NCI-H1694 (cell line): ENCODE data around the gene TARBP2.
A peak's percentile ranks its signal among the peaks of the same experiment; 100 is the strongest.

ENCODE experiments used
- DNase-seq: peaks from one replicate; lab custom pipeline; 2025; lab: John Stamatoyannopoulos, UW

TARBP2 gene, protein sequence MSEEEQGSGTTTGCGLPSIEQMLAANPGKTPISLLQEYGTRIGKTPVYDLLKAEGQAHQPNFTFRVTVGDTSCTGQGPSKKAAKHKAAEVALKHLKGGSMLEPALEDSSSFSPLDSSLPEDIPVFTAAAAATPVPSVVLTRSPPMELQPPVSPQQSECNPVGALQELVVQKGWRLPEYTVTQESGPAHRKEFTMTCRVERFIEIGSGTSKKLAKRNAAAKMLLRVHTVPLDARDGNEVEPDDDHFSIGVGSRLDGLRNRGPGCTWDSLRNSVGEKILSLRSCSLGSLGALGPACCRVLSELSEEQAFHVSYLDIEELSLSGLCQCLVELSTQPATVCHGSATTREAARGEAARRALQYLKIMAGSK

DNA sequence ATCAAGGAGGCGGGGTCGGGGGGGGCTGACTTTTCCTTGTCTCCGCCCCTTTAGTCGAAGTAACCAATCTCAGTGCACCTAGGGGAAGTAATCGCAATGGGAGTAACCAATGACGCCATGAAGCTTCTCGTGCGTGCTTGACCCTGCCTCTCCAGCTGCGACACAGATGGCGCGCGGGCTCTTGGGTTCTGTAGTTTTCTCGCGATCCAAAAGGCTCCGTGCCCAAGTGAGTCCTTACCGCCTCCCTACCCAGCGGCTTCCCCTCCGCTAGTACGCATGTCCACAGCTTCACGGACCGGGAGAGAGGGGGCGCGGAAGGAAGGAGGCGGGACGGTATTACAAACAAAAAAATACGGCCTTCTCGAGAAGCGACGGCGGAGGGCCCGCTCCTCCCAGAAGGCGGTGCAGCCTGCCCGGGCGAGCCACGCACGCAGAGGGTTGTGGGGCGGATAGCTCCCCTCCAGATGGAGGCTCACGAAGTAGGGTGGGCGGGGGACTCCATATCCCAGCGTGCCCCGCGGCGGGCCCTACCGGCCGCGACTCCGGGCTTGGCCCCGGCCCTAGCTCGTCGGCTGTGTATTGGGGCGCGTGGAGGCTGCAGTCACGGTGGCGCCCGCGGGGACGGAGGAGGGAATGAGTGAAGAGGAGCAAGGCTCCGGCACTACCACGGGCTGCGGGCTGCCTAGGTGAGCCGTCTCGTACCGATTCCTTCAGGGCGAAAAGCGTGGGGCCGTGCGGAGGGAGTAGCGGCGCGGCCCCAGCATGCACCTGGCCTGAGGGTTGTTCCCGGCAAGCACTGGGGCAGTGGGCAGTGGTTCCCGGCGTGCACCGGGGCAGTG, at the start of gene TARBP2:
Gene TARBP2 (plus strand): TSS at position 508 of the 839 bp plus-strand sequence. CDS start 126 bp downstream, at position 634.
- DNase-seq, result peak; percentile 98

DNA sequence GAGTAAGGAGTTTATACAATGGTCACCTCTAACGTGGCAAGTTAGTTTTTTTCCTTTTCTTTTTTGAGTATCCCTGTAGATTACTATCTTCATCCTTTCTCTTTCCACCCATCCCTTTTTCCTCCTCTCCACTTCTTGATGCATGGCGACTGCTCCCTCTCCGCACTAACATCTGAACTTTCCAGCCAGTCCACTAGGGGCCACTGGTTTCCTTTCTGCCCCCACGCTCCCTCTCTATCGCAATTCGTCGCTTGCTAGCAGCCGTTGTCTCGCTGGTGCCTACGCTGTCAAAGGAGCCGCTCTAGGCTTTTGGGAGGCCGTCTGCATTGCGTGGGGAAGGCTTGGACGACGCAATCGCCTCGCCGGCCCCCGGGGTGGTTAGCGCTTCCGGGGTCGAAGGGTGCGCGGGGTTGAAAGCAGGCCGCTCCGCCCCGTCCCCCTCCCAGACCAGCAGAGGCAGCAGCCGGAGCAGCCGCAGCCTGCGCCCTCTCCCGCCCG, 49.4 kb upstream of the TARBP2 start, which contains the start of gene PCBP2:
Gene PCBP2 (plus strand): TSS at position 442 of the 498 bp plus-strand sequence. CDS start 2,699 bp downstream, outside the sequence.
- peak; percentile 96 for DNase-seq

DNA sequence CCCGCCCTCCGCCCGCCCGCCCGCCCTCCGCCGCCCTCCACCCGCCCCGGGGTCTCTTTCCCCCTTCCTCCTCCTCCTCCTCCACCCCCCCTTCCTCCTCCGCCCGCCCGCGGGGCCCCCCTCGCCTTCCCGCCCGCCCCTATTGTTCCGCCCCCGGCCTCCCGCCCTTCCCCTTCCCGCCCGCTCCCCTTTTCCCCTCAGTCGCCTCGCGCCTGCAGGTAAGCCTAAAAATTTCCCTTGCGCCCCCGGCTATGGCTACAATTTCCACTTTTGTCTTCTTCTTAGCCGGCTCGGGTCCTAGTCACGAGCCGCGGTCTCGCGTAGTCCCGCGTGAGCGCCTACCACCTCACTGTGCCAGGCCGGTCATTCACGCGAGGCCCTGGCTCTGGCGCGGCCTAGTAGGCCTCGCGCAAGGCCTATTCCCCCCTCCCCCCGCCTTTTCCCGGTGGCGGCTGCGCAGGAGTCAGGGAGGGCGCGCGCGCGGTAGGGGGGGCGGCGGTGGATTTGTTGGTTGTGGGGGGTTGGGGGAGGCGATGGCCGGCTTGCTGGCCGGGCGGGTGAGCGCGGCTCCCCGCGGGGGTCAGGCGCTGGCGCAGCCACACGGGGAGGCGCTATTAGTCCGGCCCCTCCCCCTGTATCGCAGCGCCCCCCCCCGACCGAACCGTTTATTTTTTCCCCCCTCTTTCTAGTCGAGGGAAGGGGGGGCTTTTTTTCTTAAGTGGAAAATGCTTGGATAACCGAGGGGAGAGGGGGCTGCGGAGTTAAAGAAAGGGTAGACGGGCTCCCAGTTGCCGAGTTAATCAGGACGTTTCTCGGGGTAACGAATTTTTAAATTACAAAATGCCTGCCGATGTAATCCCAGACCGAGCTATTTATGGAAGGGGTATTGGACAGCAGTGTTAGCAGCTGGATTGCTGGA, 48.7 kb upstream of the TARBP2 start:
- DNase-seq, result peak; percentile 53

DNA sequence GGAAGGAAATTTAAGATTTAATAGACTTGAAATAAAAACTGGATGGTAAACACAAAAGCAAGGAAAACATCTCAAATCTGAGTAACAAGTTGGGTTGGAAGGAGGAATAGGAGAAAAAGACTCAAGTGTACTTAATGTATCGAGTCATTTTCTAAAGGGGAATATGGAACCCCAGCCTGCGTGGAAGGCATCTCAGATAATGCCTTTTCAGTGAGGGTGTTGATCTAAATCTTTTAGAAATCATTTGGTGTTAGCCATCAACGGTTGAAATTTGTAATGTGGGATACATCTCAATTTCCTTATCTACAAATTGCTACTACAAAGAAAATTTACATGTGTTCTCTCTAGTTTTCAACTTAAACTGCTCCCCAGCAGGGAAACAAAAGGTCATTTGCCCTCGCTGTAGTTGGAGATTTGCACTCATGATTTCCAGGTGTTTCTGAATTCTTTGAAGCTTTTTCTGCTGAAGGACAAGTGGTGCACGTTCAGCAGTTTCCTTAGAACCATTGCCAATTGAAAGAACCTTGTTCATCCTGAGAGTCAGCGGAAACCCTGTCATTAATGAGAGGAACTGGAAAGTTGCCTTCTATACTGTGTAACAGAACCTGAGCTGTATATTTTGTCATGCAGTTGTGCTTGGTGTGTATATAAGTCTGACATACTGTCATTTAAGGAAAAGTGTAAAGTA, 47.0 kb upstream of the TARBP2 start:
- no peak for DNase-seq

DNA sequence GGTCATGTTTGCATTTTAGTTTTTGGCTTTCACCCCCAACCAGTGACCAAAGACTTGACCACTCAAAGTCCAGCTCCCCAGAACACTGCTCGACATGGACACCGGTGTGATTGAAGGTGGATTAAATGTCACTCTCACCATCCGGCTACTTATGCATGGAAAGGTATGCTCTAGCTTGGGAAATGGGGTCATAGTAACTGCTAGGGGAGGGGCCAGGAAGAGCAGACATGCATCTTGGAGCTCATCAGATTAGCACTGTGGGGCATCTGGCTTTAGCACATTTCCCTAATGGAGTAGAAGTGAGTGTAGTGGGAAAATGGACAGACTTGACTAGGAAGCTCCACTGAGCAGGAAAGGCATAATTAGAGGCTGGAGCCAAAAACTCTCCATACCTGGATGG, 46.4 kb upstream of the TARBP2 start:
- no peak for DNase-seq

DNA sequence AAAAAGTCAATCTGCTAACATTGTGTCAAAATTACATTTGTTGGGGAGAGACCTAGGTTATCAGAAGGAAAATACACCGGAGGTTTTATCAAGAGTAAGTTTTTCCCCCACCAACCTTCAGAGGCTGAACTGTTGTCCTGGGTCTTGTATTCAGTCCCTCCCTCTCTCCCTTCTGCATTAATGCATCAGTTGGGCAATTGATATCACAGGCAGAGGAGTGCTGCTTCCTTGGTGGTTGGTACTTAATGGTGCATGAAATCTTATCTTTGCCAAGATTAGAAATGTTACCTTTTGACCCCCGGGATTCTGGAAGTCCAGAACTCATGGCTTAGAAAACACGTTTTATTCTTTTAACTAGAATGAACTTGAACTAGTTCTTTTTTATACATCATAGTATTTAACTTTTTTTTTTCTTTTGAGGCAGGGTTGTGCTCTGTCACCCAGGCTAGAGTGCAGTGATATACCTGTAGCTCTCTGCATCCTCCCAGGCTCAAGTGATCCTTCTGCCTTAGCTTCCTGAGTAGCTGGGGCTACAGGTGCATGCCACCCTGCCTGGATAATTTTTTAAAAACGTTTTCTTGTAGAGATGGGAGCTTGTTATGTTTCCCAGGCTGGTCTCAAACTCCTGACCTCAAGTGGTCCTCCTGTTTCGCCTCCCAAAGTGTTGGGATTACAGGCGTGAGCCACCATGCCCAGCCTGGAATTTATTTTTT, 44.3 kb upstream of the TARBP2 start:
- DNase-seq, result no peak

DNA sequence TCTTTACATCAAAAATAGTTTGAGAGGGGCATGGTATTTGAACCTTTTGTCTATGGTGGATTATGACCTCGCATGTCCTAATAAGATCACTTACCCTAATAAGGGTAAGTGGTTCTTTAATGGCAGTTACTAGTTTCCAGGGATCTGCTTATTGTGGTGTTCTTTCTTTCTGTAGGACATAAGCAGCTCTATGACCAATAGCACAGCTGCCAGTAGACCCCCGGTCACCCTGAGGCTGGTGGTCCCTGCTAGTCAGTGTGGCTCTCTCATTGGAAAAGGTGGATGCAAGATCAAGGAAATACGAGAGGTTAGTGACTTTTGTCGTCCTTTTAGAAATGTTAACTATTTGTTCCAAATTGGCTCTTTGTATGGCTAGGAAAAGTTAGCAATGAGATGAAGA, 42.0 kb upstream of the TARBP2 start:
- DNase-seq, result no peak

DNA sequence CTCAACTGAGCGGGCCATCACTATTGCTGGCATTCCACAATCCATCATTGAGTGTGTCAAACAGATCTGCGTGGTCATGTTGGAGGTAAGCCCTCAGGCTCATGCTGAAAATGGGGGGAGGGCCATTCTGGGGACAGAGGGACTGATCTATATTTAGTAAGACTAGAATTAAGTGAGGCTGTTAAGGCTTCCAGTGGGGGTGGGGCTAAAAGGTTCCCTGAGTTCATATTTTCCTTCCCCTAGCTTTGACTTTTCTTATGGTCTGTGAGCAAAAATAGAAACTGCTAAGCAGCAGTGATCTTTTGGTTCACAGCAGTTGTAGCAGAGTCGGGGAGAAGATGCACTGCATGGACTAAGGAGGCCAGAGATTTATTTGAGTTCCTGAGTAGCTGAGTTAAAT, 40.0 kb upstream of the TARBP2 start:
- DNase-seq, result no peak

DNA sequence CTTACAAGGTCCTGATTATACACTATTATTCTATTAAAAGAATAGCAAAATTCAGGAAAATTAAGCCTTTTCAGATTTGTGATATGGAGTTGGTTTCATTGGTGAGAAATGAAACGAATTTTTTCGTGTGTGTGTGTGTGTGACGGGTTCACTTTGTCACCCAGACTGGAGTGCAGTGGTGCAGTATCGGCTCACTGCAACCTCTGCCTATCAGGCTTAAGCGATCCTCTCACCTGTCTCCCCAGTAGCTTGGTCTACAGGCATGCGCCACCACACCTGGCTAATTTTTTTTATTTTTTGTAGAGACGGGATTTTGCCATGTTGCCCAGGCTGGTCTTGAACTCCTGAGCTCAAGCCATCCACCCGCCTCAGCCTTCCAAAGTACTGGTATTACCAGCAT, 39.5 kb upstream of the TARBP2 start:
- DNase-seq, result no peak

DNA sequence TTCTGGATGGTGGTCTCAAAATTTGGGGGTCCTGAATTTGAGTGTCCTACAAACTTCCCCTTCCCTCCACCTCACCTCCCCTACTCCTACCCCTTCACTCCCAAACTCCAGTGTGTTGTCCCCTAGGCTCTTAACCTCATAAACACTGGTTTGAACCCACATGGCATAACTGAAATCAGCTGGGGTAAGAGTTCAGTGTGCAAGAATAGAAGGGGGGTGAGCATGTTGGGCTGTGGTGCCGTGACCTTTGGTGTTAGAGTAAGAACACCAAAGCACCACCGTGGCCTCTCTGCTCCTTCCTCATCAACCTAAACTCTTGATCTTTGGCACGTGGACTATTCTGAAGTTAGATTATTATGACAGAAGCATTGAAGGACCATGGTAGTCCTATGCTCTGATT, 38.1 kb upstream of the TARBP2 start:
- DNase-seq, result no peak

DNA sequence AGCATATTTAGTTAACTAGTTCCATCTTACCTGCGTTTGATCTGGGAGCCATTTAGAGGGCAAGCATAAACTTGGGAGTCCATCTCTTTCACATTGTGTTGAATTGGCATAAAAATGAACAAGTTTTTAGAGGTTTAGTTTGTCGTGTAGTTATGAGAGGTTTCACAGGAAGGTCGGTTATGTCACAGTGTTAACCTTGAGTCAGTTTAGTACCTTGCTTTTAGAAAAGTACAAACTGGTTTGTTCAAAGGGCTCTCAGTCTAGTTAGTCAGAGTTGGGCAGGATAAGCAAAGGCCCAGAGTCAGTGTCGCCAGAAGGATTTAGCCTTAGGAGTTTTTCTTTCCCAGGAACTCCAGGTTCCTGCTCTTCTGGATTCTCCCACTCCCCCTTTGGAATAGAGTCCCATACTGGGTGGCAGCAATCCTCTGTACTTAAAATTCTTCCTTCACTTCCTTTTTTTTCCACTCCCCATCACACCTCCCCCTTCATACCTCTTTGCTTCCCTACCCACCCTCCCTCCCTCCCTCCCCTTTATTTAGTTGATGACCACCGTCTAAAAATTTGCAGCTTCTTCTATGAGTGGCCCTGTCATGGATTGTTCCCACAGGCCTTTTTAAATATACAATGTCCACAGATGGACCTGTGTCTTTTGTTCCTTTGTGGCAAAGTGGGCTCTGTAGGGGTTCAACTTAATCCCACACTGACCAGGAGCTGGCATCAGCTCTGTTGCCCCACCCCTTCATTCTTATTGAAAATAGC, 37.1 kb upstream of the TARBP2 start:
- DNase-seq, result no peak

DNA sequence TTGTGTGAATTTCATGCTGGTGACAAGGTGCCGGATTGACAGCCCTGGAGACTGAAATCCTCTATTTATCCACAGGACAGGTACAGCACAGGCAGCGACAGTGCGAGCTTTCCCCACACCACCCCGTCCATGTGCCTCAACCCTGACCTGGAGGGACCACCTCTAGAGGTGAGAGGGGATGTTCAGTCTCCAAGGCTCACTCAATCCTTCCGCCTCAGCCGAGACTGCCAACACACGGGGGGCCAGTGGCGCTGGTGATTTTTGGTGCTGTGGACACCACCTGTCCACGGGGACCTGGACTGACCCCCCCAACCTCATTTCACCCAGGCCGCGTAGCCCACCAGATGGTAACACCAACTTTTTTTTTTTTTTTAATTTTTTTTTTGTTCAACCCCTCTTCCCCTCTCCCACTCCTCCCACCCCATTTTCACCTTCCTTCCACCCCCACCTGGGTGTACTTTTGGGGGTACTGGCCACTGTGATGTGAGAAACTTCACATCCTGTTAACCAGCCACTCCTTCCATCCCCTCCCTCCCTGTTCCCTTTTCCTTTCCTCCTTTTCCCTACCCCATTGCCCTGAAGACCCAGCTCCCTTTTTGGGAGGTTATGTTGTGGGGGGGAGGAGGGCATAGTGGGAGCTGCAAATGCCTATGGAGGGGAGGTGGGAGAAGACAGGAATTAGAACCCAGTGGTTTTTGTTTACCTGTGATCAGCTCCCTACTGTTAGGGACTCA, 36.2 kb upstream of the TARBP2 start:
- DNase-seq, result no peak

DNA sequence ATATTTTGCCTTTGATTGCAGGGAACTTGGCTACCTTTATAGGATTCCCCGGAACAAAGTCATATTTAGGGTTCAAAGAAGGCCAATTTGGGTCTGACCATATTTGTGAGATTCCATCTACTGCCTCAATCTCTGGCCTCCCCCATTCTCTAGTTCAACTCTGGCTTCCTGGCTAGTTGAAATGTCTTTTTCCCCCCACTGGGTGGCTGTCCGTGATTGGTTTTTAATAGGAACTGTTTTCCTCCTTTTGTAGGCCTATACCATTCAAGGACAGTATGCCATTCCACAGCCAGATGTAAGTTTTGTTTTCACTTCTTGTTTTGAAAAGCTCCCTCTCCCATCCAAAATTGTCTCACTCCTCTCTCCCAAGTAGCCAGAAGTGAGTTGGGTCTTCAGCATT, 35.4 kb upstream of the TARBP2 start:
- no peak for DNase-seq

DNA sequence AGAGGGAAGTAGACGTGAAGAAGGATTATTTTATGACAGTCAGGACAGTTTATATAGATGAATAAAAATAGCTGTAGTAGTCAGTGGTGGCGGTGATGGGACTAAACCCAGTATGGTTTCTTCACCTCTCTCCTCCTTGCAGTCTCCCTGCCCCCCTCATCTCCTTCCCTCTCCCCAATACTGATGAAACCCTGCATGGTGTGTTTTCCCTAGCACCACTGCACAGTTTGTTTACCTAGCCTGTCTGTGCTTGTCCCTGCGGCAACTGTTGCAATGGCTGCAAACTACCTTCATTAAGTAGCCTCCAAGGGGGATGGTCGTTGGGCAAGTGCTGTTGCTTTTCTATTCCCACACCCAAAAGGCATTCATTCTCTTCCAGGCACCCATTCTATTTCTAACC, 34.4 kb upstream of the TARBP2 start:
- no peak for DNase-seq

DNA sequence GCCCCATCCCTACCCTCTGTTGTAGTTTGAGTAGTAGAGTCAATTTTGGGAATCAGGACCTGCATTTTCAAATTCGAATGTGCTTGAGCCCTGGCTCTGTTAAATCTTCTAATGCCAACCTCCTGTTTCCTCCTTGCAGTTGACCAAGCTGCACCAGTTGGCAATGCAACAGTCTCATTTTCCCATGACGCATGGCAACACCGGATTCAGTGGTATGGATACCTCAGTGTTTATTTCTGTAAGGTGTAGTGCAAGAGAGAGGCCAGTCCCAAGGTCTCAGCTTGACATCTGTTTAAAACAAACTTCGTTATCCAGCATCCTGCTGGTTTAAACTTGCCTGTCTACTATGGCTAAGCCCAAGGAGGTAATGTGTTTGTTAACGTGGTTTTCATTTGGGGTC, 34.0 kb upstream of the TARBP2 start:
- DNase-seq, result no peak

DNA sequence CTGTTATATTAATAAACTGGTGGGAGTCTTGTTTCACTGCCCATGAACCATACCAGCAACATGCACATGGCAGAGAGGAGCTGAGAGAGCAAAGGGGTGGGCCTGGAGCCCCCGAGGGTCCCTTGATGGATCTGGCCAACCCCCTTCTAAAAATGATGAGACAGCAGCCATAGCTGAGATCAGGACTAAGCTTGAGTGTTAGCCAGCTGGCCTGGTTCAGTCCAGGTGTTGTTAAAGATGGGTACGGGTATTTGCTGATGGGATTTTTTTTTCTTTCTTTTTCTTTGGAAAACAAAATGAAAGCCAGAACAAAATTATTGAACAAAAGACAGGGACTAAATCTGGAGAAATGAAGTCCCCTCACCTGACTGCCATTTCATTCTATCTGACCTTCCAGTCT, 33.2 kb upstream of the TARBP2 start:
- no peak for DNase-seq

DNA sequence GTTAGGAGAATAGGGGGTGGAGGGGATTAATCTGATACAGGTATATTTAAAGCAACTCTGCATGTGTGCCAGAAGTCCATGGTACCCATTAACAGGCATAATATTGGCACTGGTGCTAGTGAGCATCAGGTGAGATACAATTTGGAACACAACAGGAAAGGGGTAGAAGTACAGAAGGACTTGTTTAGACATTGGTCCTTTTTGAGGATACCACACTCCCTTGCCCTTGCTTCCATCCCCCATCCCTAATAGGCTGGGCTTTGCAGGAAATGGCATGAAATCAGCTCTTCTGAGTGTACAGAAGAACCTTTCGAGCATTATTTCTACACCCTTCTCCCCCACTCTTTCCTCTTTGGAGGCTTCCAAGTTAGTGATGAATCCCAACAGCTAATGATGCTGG, 32.8 kb upstream of the TARBP2 start:
- DNase-seq, result no peak

DNA sequence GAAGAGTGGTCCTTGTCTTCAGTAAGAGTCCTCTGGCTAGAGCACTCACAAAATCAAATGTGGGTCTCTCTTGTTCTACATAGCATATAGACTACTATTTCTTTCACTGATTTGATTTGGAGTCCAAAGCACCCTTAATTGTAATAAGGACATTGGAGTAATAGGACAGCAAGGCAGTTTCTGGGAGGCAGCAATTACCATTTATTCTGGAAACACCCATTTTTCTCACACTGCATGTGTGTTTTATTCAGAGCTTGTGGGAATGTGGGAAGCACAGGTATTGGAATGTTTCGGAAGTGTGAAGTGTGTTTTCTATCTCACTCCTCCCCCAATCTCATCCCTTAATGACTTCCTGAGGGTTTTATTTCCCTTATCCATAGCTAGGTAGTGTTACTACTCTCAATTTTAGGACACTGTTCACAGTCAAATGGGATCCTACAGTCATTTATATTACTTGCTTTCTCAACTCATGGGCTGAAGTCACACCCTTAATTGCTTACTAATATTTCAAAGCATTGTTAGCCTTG, 29.0 kb upstream of the TARBP2 start:
- no peak for DNase-seq

DNA sequence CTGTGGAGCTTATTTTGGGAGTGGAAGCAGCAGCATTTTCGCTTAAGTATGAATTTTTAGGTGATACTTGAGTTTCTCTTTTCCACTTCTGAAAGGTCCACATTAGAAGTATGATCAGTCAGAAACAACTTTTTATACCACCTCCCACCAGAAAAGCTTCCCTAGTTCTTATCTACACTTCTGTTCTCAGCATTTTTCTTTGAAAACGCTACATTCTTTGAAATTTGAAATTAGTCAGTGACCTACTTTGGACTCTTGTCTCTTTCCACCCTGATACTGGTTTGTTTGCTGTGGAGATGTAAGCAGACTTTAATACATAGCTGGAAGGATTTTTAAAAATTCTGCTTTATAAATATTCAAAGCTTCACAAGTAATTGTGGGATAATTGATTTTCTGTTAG, 27.0 kb upstream of the TARBP2 start:
- DNase-seq, result no peak
